OCI-LY3 (cell line): ENCODE results near the gene PTCD1.

Experiments used
- EZH2phosphoT487 ChIP-seq: fragments of 200-600 bp; shearing (Covaris generic); IDR thresholded peaks from 2 replicates; pipeline ENCODE4 v1.6.1; 2018; ENCODE audit warnings: antibody characterized with exemption, mixed run types, low read depth
- TF ChIP-seq, protein P1 (sequence below): fragments of 200-600, 300-600 bp; sonication (generic); IDR thresholded peaks from 2 replicates; pipeline ENCODE4 v1.5.1; 2014; ENCODE audit warnings: antibody characterized with exemption, low read length, low read depth

DNA sequence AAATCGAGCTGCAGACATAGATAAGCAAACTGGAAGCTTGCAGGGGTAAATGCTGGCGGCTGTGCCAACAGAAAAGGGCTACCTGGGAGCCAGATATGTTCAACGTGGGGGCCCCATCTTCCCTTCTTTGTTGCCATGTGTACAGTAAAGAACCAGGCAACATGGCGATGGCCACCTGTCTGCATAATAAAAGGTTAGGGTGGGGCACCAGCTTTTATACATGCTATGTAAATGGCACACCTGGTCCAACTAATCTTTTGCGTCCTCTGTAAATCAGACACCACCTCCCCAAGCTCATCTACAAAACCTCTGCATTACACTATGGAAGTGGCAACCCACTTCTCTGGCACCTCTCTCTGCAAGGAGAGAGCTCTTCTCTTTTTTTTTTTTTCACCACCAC is 16.0 kb downstream of the PTCD1 start:
- no peak for TF ChIP-seq EZH2phosphoT487
- TF ChIP-seq, protein P1, sequence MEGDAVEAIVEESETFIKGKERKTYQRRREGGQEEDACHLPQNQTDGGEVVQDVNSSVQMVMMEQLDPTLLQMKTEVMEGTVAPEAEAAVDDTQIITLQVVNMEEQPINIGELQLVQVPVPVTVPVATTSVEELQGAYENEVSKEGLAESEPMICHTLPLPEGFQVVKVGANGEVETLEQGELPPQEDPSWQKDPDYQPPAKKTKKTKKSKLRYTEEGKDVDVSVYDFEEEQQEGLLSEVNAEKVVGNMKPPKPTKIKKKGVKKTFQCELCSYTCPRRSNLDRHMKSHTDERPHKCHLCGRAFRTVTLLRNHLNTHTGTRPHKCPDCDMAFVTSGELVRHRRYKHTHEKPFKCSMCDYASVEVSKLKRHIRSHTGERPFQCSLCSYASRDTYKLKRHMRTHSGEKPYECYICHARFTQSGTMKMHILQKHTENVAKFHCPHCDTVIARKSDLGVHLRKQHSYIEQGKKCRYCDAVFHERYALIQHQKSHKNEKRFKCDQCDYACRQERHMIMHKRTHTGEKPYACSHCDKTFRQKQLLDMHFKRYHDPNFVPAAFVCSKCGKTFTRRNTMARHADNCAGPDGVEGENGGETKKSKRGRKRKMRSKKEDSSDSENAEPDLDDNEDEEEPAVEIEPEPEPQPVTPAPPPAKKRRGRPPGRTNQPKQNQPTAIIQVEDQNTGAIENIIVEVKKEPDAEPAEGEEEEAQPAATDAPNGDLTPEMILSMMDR = no peak
